ENCODE data around the gene ATP11B.

ATP11B gene

GRCh38 chr3:182913889-182914288 is 120.6 kb downstream of the ATP11B start:
- DNase-seq: no peak

- no peak for DNase-seq
Observed at GRCh38 chr3:182914341-182914740, 121.0 kb downstream of the ATP11B start.

GRCh38 chr3:182917134-182917533 is 123.8 kb downstream of the ATP11B start:
- no peak for DNase-seq

GRCh38 chr3:182919866-182920357 is 126.6 kb downstream of the ATP11B start:
- DNase-seq: no peak

GRCh38 chr3:182920515-182921084 is 127.3 kb downstream of the ATP11B start:
- DNase-seq: no peak

GRCh38 chr3:182921665-182922355 is 128.5 kb downstream of the ATP11B start:
- no peak for DNase-seq

GRCh38 chr3:182925330-182925943 is 132.1 kb downstream of the ATP11B start:
- peak in 1 of 2 experiments; percentile 8 for DNase-seq

- no peak for DNase-seq
Observed at GRCh38 chr3:182925944-182926337, 132.6 kb downstream of the ATP11B start.

- no peak for DNase-seq
Observed at GRCh38 chr3:182935803-182936202, 142.5 kb downstream of the ATP11B start.

- no peak for DNase-seq
Observed at GRCh38 chr3:182936239-182936917, 143.1 kb downstream of the ATP11B start.

GRCh38 chr3:182936918-182937285 is 143.6 kb downstream of the ATP11B start:
- no peak for DNase-seq

GRCh38 chr3:182937293-182938051 is 144.2 kb downstream of the ATP11B start:
- DNase-seq: no peak

GRCh38 chr3:182940266-182940808 is 147.0 kb downstream of the ATP11B start:
- DNase-seq: no peak

GRCh38 chr3:182941719-182942118 is 148.4 kb downstream of the ATP11B start:
- no peak for DNase-seq

- DNase-seq: no peak
Observed at GRCh38 chr3:182947888-182948287, 154.6 kb downstream of the ATP11B start.

GRCh38 chr3:182948305-182948704 is 155.0 kb downstream of the ATP11B start:
- no peak for DNase-seq

- DNase-seq: no peak
Observed at GRCh38 chr3:182949688-182950087, 156.4 kb downstream of the ATP11B start.

- DNase-seq: no peak
Observed at GRCh38 chr3:182954553-182955235, 161.4 kb downstream of the ATP11B start.

- no peak for DNase-seq
Observed at GRCh38 chr3:182957226-182957625, 163.9 kb downstream of the ATP11B start.

GRCh38 chr3:182957676-182958266 is 164.5 kb downstream of the ATP11B start:
- no peak for DNase-seq

Data from NCI-H446 (cell line).